Esophagus squamous epithelium (tissue), 5 donors: ENCODE data around the gene GADD45B. TPM values are rescaled to one million over a fixed set of nuclear protein-coding genes. Genes with fewer than 3 reads are reported as not detected.

Experiments used
- DNase-seq: peaks from one replicate; lab custom pipeline; 2025; lab: John Stamatoyannopoulos, UW
- H3K27ac ChIP-seq, 4 donors: fragments of 200-600 bp; sonication (generic); one replicate each; pipeline ENCODE4 v1.5.1; 2016 to 2019; ENCODE audit warnings: mild to moderate bottlenecking in 1 of 4
- H3K27me3 ChIP-seq, 4 donors: fragments of 200-600 bp; sonication (generic); 1 replicate in 3 of 4; 2 replicates in 1 of 4; pipeline versions ENCODE4 v1.5.1 to v1.6.0; 2017 to 2021; ENCODE audit warnings: antibody characterized with exemption in 1 of 4
- H3K36me3 ChIP-seq, 3 donors: fragments of 200-600 bp; sonication (generic); one replicate each; pipeline ENCODE4 v1.5.1; 2016 to 2019
- H3K4me1 ChIP-seq, 3 donors: fragments of 200-600 bp; sonication (generic); one replicate each; pipeline ENCODE4 v1.5.1; 2017 to 2019
- H3K4me3 ChIP-seq, 4 donors: fragments of 200-600 bp; sonication (generic); 1 replicate in 3 of 4; 2 replicates in 1 of 4; pipeline ENCODE4 v1.5.1; 2016 to 2019; ENCODE audit warnings: mild to moderate bottlenecking in 2 of 4, moderate library complexity in 1 of 4
- H3K9me3 ChIP-seq, 3 donors: fragments of 200-600 bp; sonication (generic); one replicate each; pipeline ENCODE4 v1.5.1; 2016 to 2019
- POLR2A ChIP-seq, 4 donors: fragments of 450-650 bp; IDR thresholded peaks; one replicate each; pipeline ENCODE4 v1.6.1; 2017; ENCODE audit warnings: antibody characterized with exemption in 4 of 4, mild to moderate bottlenecking in 4 of 4, moderate library complexity in 3 of 4
- WGBS, 2 donors: methylation state at CpG; one replicate each; pipeline ENCODE4 v1.1.5; 2018; 5-methylcytosine and 5-hydroxymethylcytosine counted together
- intact Hi-C: fragments of 100-400 bp; cut with DNase I; formaldehyde crosslinking; loops from one replicate; pipeline ENCODE4 v1.15.0; 2022
- total RNA-seq, 4 donors: library from RNA; depleted of rRNA; stranded (reverse); fragments of >200 nt; gene quantifications; one replicate each; pipeline ENCODE4 v1.1.0, GENCODE V29; 2016
- TF ChIP-seq, protein P1 (sequence below), 6 experiments: fragments of 450-650 bp in 4 of 6; fragments of 200-600 bp in 2 of 6; sonication (generic) in 2 of 6; IDR thresholded peaks; one replicate each; pipeline ENCODE4 v1.5.1; 2016 to 2019; ENCODE audit warnings: antibody characterized with exemption in 6 of 6, mild to moderate bottlenecking in 4 of 6, moderate library complexity in 4 of 6
- donor health status: DM: yes; HTN: yes; CAD: no.

Gene GADD45B
- total RNA-seq, 4 donors from 2014 or later, result 21.6 to 40.1 (median 28.7) TPM

- Histone ChIP-seq H3K36me3 (peaks cover 0 to 10% (median 0%) of the 10 kb centered on the region in 3 donors), H3K4me3 (no peak overlapping the region), H3K27ac (no peak overlapping the region), H3K4me1 (peaks cover 18 to 41% (median 24%) of the 10 kb centered on the region in 3 donors), H3K27me3 (no peaks in the 10 kb centered on the region), H3K9me3 (peaks cover 0 to 10% (median 9%) of the 10 kb centered on the region in 3 donors)
- intact Hi-C loops, result no loop called here
- WGBS, 2 donors, result 86 to 96% methylated on average over 3 to 11 of the region's 16 CpGs
- TF ChIP-seq, protein P1, sequence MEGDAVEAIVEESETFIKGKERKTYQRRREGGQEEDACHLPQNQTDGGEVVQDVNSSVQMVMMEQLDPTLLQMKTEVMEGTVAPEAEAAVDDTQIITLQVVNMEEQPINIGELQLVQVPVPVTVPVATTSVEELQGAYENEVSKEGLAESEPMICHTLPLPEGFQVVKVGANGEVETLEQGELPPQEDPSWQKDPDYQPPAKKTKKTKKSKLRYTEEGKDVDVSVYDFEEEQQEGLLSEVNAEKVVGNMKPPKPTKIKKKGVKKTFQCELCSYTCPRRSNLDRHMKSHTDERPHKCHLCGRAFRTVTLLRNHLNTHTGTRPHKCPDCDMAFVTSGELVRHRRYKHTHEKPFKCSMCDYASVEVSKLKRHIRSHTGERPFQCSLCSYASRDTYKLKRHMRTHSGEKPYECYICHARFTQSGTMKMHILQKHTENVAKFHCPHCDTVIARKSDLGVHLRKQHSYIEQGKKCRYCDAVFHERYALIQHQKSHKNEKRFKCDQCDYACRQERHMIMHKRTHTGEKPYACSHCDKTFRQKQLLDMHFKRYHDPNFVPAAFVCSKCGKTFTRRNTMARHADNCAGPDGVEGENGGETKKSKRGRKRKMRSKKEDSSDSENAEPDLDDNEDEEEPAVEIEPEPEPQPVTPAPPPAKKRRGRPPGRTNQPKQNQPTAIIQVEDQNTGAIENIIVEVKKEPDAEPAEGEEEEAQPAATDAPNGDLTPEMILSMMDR (IDR thresholded peaks at IDR 0.05), result no peak
- DNase-seq, result no peak
Measured at GRCh38 chr19:2481466-2481865, 5.5 kb downstream of the GADD45B start.

- no peak for DNase-seq
- Histone ChIP-seq H3K4me1 (peaks cover 14 to 31% (median 22%) of the 10 kb centered on the region in 3 donors), H3K36me3 (peaks cover 0 to 5% (median 0%) of the 10 kb centered on the region in 3 donors), H3K4me3 (no peak overlapping the region), H3K27me3 (no peaks in the 10 kb centered on the region), H3K9me3 (peaks cover 0 to 10% (median 9%) of the 10 kb centered on the region in 3 donors), H3K27ac (no peak overlapping the region)
- intact Hi-C loops, result no loop called here
- no peak for TF ChIP-seq POLR2A (IDR thresholded peaks at IDR 0.05)
- TF ChIP-seq, protein P1 (IDR thresholded peaks at IDR 0.05), result no peak
- 65 to 75% methylated on average over 11 of the region's 12 CpGs for WGBS, 2 donors
Measured at GRCh38 chr19:2482354-2483038, 6.6 kb downstream of the GADD45B start.

DNA sequence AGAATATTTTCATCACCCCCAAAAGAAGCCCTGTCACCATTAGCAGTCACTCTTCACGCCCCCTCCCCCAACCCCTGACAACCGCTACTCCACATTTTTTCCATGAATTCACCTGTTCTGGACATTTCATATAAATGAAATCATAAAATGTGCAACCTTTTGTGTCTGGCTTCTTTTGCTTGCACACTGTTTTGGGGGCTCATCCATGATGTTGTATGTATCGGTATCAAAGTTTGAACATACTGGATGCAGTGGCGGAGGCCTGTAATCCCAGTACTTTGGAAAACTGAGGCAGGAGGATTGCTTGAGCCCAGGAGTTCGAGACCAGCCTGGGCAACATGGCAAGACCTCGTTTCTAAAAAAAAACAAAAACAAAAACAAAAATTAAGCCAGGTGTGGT lies 7.2 kb downstream of the GADD45B start:
- Histone ChIP-seq H3K27me3 (peaks cover 0 to 2% (median 0%) of the 10 kb centered on the region in 4 donors), H3K9me3 (peaks cover 0 to 10% (median 9%) of the 10 kb centered on the region in 3 donors), H3K36me3 (no peaks in the 10 kb centered on the region), H3K4me1 (peaks cover 10 to 29% (median 18%) of the 10 kb centered on the region in 3 donors), H3K27ac (no peak overlapping the region), H3K4me3 (no peak overlapping the region)
- WGBS, 2 donors, result 75 to 85% methylated on average over 6 of the region's 6 CpGs
- TF ChIP-seq POLR2A (IDR thresholded peaks at IDR 0.05), result no peak
- TF ChIP-seq, protein P1 (IDR thresholded peaks at IDR 0.05), result no peak
- no peak for DNase-seq
- intact Hi-C loops, result no loop called here

DNA sequence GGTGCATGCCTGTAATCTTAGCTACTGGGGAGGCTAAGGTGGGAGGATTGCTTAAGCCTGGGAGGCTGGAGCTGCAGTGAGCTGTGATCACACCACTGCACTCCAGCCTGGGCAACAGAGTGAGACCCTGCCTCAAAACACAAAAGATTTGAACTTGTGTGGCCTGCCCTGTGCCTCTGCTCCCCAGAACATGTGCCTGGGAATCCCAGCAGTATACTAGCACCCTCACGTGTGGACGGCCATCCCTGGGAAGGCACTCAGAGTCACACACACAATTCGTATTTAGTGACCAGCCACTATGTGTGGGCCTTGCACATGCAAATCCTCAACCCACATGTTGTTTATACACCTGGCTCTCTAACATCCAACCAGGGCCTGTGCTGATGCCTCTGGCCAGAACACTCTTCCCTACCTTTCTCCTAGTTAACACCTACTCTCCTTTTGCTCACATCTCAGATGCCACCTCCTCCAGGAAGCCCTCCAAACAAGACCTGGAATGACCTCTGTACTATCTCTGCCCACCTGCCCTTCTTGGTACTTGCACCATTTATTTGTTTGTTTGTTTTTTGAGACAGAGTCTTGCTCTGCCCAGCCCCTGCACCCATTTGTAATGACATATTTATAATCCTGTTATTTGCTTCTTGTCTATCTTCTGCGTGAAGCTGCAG lies 7.7 kb downstream of the GADD45B start:
- TF ChIP-seq, protein P1 (IDR thresholded peaks at IDR 0.05), result no peak
- TF ChIP-seq POLR2A (IDR thresholded peaks at IDR 0.05), result no peak
- no peak overlapping the region for H3K27ac ChIP-seq

More for the DNA sequence above, 7.7 kb downstream of the GADD45B start:
- Histone ChIP-seq H3K9me3 (peaks cover 0 to 10% (median 9%) of the 10 kb centered on the region in 3 donors), H3K36me3 (no peaks in the 10 kb centered on the region), H3K27me3 (peaks cover 0 to 7% (median 0%) of the 10 kb centered on the region in 4 donors), H3K4me3 (no peak overlapping the region), H3K4me1 (peaks cover 14 to 29% (median 18%) of the 10 kb centered on the region in 3 donors)
- WGBS, 2 donors, result 83 to 91% methylated on average over 3 to 4 of the region's 4 CpGs
- intact Hi-C loops, result no loop called here
- DNase-seq, result no peak
